ENCODE measurements around the gene TBR1.

DNA sequence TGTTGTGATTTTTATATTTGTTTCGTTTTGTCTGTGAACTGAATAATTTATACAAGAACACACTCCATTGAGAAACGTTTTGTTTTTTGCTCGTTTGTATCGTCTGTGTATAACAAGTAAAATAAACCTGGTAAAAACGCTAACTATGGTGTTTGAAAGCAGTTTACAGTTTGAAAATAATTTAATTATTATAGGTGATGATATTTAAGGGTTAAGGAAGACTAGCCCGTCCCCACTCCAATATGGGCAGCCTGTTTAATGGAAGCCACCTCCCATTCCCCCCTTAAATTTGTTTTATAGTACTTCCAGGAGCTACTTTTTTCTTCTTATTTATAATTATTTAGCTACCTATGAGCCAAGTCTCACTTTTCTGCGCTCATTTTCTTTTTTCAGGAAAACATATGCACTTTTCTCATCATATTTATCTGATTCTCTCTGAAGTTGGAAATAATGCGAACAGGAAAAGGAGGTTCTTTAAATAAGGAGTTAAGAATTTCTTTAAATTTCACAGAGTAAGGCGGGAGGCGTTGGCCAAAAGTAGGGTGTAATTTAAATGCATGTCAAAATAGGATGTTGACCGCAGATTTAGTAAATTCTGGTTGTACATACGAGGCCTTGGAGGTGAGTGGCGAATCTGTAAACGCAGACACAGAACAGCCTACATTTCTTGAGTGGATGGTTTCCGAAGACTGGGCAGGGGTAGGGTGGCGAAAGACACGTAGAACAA lies 9.8 kb downstream of the TBR1 start:
- TF ChIP-seq, protein P1, sequence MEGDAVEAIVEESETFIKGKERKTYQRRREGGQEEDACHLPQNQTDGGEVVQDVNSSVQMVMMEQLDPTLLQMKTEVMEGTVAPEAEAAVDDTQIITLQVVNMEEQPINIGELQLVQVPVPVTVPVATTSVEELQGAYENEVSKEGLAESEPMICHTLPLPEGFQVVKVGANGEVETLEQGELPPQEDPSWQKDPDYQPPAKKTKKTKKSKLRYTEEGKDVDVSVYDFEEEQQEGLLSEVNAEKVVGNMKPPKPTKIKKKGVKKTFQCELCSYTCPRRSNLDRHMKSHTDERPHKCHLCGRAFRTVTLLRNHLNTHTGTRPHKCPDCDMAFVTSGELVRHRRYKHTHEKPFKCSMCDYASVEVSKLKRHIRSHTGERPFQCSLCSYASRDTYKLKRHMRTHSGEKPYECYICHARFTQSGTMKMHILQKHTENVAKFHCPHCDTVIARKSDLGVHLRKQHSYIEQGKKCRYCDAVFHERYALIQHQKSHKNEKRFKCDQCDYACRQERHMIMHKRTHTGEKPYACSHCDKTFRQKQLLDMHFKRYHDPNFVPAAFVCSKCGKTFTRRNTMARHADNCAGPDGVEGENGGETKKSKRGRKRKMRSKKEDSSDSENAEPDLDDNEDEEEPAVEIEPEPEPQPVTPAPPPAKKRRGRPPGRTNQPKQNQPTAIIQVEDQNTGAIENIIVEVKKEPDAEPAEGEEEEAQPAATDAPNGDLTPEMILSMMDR (IDR thresholded peaks at IDR 0.05; ENCODE audit: borderline replicate concordance, extremely low read depth, low read length, poor library complexity, severe bottlenecking): no peak
- TF ChIP-seq EZH2 (IDR thresholded peaks at IDR 0.05; ENCODE audit: borderline replicate concordance, low read depth, low read length, severe bottlenecking): no peak
